Suppressor macrophage treated with lipopolysaccharide for 4 hours (primary cell): ENCODE data around the gene SLC12A5.
"Not testable (repeated sequence)": the region's sequence is repeated elsewhere in the genome, so short reads cannot be mapped to it uniquely, and the experiment has no call there.

ENCODE experiments used
- DNase-seq: peaks from one replicate; pipeline ENCODE4 v3.0.0-alpha.2; 2020

SLC12A5 gene

DNA sequence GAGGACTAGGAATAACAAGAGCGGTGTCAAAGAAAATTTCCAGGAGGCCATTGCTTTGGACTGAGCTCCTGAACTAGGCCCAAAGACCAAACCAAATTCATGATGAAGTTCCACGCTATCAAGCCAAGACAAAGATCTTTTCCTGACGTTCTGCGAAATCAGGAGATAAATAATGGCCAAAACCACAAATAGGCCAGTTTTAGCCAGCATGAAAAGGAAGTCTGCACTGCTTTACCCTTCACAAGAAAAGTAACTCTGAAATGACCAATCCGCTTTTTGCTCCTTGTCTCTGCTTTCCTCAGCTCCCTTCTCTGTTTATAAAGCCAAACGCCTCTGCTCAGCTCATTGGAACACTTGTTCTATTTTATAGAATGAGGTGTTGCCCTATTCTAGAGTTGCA lies 54.1 kb downstream of the SLC12A5 start:
- no peak for DNase-seq

DNA sequence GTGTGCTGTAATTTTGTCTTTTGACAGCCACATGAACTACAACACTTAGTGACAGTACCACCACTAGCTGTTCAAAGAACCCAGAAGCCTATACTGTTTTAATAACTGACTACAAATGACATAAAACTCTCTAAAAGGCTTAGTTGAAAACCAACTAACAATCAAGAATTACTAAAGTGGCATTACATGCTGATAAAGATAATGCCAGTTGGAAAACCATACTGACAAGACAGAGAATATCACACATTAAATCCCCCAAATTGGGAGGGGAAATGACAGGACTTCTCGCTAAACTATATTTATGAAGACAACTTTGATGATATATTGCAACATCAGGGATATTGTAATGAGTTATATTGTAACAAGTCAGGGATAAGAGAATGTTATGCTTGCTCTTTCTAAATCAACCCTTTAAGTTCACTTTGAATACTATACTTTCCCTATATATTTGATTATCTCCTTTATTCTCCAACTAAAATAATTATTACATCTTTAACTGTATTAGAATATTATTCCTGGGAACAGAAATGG lies 54.6 kb downstream of the SLC12A5 start:
- no peak for DNase-seq

DNA sequence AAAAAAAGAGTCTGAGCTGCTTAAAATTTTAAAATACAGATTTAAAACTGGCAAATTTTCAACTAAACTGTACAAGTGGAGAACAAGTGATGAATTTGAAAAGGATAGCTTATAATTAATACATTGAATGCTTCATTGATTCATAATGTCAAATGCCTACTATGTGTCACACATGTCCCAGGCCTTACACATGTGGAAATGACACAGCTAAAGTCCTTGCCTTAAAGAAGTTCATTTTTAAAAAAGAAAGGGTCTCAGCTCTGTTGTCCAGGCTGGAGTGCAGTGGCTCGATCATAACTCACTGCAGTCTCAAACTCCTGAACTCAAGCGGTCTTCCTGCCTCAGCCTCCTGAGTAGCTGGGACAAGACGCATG lies 55.8 kb downstream of the SLC12A5 start:
- no peak for DNase-seq

DNA sequence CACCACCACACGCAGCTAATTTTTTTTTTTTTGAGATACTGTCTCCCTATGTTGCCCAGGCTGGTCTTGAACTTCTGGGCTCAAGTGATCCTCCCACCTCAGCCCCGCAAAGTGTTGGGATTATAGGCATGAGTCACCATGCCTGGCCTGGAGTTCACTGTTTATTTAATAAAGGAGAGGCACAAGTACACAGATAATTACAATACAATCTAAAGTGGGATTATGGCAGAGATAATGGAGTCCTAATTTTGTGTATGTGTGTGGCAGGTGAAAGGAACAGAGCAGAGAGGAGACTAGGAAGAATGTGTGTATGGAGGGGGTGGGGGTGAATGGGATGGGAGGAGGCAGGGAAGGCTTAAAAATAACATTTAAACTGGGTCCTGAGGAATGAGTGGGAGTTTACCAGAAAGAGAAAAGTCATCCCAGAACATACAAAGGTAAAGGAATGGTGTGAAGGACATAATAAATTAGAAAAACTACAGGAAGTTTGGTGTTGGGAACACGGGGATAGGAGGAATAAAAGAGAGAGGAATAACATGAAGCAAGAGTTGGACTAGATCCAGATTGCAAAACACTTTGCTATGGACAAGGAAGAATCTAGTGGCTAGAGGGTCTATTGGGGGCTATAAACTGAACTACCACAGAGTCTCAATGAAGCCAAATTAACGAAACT lies 56.3 kb downstream of the SLC12A5 start:
- DNase-seq = no peak

DNA sequence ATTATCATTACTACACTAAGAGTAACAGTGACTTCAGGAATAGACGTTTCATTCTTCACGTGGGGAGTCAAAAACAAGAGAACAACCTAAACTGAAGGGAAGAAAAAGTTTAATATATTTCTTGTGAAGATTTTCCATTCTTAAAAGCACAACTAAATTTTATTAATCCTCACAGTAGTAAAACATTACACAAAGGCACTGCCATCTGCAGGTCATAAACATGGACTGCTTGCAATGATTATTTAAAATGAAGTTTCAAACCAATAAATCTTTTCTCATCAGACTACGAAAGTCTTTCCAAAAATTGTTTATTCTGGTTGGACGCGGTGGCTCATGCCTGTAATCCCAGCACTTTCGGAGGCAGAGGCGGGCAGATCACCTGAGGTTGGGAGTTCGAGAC lies 58.1 kb downstream of the SLC12A5 start:
- peak; percentile 31 for DNase-seq

DNA sequence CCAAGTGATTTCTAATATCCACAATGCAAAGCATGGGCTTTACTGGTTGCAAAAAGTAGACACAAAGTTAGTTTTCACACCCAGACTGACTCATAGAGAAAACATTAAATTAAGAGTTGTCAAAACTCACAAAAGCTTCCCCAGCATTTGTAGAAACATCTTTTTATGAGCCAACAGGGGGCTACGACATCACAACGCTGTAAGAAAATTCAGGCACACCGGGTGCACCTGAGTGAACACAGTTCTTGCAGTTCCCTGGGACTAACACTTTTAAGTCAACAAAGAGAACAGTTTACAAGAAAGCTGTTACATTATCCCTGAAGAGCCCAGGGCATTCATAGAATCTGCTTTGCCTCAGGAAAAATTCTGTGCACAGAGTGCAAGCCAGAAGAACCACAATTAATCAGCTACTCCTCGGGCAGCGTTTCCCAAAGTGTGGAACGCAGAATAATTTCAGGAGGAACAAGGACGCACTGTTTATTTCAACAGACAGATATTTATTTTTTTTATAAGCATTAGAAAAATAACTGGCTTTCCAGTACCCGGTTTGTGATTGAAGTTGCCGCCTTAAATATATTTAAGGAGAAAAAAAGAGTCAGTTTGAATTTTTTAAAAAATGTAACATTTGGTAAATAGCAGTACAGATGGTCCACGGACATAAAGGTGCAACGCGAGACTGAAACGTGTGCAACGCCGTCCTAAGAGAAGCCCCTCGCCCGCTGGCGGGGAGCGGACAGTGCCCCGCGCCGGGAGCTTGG lies 59.6 kb downstream of the SLC12A5 start:
- no peak for DNase-seq

DNA sequence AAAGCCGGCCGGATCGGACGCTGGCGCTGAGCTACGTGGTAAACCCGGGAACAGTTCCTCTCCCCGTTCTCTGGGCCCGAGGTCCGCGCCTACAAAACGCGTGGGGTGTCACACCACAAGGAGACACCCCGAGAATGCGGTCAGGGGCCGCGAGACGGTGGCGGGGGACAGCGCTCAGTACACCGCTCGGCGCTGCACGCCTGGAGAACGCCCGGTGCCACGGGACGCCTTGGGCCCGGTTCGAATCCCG lies 60.1 kb downstream of the SLC12A5 start:
- peak; percentile 56 for DNase-seq

DNA sequence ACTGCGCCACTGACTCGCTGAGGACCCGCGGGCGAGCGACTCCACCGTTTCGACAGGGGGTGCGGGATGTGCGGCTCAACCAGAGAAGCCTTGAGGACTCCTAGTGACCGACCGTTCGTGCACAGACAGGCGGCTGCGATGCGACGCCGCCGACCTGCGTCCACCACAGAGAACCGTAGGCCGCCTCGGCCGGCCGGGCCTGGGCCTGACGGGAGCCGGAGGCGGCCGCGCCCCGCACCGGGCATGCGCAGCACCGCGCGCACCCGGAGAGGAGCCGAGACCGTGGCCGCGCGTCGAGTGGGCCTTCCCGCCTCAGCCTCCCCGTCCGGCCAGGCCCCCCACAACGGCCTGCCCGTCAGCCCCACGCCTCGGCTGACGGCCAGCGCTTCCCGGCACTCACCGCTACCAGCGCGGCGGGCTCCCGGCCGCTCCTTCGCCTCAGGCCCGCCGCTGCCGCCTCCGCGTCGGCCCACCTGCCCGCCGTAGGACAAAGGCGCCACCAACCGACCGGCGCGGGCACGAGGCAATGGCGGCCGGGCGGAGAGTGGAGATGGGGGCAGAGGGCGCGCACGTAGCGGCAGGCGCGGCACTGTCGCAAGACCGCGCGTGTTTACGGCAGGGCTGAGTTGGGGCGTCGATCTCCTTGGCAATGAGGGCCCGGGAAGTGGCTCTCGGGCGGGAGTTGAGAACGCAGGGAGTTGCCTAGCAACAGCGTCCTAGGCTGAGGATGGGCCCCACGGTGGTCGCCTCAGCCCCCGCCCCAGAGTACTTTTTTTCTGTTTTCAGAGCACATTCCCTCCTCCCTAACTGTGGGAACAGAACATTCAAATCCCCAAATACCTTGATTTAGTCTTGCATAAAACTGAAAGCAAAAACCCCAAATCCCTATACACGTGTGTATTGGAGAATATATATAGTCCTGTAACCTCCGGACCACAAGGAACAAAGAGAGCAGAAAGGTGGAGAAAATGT lies 60.7 kb downstream of the SLC12A5 start, which contains the start of gene NCOA5:
Gene NCOA5 (minus strand): TSS at position 546 of the 972 bp plus-strand sequence. CDS start 10,538 bp downstream, outside the sequence.
- peak; percentile 97 for DNase-seq

DNA sequence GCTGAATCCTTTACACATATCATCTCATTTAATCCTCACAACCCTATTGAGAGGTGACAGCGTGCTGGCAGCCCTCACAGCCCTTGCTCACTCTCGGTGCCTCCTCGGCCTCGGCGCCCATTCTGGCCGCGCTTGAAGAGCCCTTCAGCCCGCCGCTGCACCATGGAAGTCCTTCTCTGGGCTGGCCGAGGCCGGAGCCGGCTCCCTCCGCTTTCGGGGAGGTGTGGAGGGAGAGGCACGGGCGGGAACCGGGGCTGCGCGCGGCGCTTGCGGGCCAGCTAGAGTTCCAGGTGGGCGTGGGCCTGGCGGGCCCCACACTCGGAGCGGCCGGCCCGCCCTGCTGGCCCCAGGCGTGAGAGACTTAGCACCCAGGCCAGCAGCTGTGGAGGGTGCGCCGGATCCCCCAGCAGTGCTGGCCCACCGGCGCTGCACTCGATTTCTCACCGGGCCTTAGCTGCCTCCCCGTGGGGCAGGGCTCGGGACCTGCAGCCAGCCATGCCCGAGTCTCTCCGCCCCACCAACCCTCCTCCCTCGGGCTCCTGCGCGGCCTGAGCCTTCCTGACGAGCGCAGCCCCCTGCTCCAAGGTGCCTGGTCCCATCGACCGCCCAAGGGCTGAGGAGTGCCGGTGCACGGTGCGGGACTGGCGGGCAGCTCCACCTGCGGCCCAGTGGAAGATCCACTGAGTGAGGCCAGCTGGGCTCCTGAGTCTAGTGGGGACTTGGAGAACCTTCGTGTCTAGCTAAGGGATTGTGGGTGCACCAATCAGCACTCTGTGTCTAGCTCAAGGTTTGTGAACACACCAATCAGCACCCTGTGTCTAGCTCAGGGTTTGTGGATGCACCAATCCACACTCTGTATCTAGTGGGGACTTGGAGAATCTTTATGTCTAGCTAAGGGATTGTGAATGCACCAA lies 62.9 kb downstream of the SLC12A5 start:
- not testable (repeated sequence) for DNase-seq

DNA sequence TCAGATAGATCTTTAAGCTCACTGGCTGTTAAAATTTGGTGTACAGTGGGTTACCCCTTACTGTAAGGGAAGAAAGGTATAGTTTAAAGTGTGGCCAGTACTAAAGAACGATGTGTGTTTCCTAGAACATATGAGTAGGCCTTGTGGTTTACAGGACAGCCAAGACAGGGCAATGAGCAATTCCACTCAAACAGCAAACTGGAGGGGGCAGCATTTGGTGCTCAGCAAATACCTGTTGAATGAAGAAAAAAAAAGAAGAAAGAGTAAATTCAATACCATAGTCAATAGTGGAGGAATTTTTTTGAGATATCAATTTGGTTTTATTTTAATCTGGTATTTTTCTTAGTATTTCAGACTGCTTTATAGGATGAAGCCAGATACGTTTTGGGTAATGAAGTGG lies 64.5 kb downstream of the SLC12A5 start:
- no peak for DNase-seq

DNA sequence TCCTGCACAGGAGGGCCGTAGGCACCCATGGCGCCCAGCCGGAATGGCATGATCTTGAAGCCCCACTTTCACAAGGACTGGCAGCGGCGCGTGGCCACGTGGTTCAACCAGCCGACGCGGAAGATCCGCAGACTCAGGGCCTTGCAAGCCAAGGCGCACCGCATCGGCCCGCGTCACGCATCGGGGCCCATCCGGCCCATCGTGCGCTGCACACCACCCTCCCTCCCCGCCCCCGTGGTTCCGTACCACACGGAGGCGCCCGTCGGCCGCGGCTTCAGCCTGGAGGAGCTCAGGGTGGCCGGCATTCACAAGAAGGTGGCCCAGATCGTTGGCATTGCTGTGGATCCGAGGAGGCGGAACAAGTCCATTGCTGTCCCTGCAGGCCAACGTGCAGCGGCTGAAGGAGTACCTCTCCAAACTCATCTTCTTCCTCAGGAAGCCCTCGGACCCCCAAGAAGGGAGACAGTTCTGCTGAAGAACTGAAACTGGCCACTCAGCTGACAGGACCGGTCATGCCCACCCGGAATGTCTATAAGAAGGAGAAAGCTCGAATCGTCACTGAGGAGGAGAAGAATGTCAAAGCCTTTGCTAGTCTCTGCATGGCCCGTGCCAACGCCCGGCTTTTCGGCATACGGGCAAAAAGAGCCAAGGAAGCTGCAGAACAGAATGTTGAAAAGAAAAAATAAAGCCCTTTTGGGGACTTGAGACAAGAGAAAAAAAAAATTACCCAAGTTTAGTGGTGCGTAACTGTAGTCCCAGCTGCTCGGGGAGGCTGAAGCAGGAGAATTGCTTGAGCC lies 70.7 kb downstream of the SLC12A5 start:
- peak; percentile 65 for DNase-seq

DNA sequence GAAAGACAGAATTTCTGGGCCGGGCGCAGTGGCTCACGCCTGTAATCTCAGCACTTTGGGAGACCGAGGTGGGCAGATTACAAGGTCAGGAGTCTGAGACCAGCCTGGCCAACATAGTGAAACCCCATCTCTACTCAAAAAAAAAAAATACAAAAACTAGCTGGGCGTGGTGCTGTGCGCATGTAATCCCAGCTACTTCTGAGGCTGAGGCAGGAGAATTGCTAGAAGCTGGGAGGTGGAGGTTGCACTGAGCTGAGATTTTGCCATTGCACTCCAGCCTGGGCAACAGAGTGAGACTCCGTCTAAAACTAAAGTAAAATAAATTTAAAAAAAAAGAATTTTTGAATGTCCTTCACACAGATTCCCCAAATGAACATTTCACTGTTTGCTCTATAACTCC lies 71.4 kb downstream of the SLC12A5 start:
- DNase-seq = not testable (repeated sequence)

DNA sequence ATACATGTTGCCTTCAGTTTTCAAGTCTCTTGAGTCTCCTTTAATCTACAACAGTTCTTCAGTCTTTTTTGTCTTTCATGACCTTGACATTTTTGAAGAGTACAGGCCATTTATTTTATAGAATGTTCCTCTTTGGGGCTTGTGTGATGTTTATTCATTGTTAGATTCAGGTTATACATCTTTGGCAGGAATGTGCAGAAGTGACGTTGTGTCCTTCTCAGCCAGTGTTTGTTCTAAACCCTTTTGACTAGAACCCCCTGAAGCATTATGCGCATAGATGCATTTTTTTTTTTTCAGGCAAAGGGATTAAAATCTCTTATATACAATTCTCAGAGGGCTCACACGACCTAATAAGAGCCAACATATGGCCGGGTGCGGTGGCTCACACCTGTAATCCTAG lies 72.0 kb downstream of the SLC12A5 start:
- no peak for DNase-seq

DNA sequence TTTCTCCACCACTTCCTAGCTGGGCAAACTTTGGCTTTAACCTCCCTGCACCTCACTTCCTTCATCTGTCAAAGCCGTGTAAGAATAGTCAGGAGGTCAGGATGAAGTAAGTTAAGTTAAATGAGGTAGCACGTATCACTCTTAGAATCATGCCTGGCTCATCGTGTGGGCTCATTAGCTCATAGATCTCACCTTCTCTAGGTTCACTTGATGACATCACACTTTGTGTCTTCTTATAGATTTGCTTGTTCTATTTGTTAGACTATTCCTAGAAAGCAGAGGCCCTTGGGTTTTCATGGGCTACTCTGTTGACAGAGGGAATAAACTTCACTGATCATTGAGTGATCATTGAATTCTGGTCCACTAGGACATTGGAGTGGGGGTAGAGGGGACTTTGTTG lies 72.9 kb downstream of the SLC12A5 start:
- no peak for DNase-seq

DNA sequence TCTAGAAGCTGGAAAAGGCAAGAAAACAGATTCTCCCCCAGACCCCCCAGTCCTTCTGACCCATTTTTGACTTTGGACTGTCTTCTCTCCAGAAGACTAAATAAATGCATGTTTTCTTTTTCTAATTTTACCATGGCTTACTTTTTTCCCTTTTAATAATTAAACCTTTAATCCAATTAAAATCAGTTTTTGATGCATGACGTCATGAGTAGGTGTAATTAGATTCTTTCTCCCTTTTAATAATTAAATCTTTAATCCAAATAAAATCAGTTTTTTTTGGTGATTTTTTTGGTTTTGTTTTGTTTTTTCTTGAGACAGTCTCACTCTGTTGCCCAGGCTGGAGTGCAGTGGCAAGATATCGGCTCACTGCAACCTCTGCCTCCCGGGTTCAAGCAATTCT lies 73.9 kb downstream of the SLC12A5 start:
- DNase-seq = no peak

DNA sequence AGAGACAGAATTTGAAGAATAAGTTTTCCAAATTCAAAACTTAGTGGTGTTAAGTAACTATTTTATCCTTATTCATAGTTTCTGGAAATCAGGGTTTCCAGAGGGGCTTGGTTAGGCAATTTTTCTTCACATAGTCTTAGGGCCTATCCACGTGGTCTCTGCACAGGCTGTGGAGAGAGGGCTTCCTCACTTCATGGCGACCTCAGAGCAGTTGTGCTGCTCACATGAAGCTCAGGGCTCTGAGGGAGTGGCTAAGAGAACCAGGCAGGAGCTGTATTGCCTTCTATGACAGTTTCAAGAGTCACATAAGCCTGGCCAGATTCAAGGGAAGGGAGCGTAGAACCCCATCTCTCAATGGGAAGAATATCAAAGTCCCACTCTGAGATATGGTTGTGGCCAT lies 75.2 kb downstream of the SLC12A5 start:
- DNase-seq = no peak

DNA sequence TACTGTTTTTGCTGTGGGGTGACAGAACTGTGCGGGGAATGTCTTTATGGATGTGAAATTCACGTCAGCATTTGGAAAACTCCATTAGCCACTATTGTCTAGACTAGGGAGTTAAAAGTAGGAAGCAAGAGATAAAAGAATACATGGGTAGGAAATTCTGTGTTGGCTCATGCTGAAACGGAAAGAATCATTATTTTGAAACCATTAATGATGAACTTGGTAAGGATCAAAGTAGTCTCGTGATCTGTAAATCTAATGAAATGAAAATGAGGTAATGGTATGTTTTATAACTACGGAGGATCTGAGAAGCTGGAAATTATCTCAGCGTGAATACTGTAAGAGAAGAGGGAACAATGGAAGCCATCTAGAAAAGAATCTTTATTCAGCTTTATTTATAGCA lies 78.0 kb downstream of the SLC12A5 start:
- no peak for DNase-seq

DNA sequence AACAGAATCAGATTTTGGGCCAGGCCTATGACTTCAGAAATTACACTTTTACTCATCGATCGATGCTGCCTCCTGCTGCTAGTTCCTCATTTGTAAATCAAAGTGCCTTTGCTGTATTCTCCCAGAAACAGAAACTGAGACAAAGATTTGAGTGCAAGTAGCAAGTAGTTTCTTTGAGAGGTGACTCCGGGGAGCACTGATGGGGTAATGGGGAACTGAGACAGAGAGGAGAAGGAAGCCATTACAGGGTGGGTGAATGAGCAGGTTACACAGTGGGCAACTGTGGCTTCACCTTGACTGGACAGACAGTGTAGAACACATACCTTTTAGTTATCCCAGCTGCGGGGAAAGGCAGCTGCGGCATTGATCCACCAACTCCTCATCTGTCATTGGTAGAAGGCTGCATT lies 79.4 kb downstream of the SLC12A5 start:
- peak; percentile 91 for DNase-seq

DNA sequence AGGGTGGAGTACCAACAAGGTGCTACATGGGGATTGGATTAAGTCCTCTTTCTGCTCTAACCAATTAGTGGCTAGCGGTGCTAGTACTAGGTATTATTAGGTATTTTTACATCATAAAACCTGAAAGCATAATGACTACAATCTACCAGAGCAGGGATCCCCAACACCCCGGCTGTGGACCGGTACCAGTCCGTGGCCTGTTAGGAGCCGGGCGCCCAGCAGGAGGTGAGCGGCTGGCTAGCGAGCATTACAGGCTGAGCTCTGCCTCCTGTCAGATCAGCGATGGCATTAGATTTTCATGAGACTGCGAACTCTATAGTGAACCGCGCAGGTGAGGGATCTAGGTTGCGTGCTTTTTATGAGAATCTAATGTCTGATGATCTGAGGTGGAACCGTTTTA lies 80.0 kb downstream of the SLC12A5 start:
- no peak for DNase-seq
